SK-N-SH treated with all-trans-retinoic acid at 6 μM for 48 hours (cell line): ENCODE results near the gene SORCS2.

ENCODE experiments used
- ATAC-seq: fragments of 200-7000 bp; cut with Tn5 transposase; 3 replicates; pipeline ENCODE4 v1.9.1; 2020; ENCODE audit warnings: mild to moderate bottlenecking, moderate library complexity
- ARNTL ChIP-seq: fragments of 450-650 bp; formaldehyde crosslinking; IDR thresholded peaks from 2 replicates; pipeline ENCODE4 v1.5.0; 2020; ENCODE audit warnings: low read depth, mild to moderate bottlenecking, moderate library complexity, borderline replicate concordance
- BACH2 ChIP-seq: fragments of 250-450 bp; sonication (Bioruptor Pico); IDR thresholded peaks from 2 replicates; pipeline ENCODE4 v1.9.0; 2021; ENCODE audit warnings: mild to moderate bottlenecking, borderline replicate concordance
- CREB5 ChIP-seq: fragments of 250-450 bp; sonication (Bioruptor Pico); IDR thresholded peaks from 2 replicates; pipeline ENCODE4 v1.5.1; 2020; ENCODE audit warnings: low read depth, mild to moderate bottlenecking, moderate library complexity
- CSDC2 ChIP-seq: fragments of 250-450 bp; sonication (Bioruptor Pico); IDR thresholded peaks from 2 replicates; pipeline ENCODE4 v1.5.0; 2020; ENCODE audit warnings: mild to moderate bottlenecking, moderate library complexity
- ESRRG ChIP-seq: fragments of 250-450 bp; sonication (Bioruptor Pico); IDR thresholded peaks from 2 replicates; pipeline ENCODE4 v1.6.1; 2021; ENCODE audit warnings: mild to moderate bottlenecking
- GLIS3 ChIP-seq: fragments of 250-450 bp; sonication (Bioruptor Pico); IDR thresholded peaks from 2 replicates; pipeline ENCODE4 v1.5.0; 2020; ENCODE audit warnings: mild to moderate bottlenecking, moderate library complexity
- ISL1 ChIP-seq: fragments of 250-450 bp; sonication (Bioruptor Pico); IDR thresholded peaks from 2 replicates; pipeline ENCODE4 v2.1.2; 2022; ENCODE audit warnings: mild to moderate bottlenecking, moderate library complexity
- OSR1 ChIP-seq: fragments of 250-450 bp; sonication (Bioruptor Pico); IDR thresholded peaks from 2 replicates; pipeline ENCODE4 v1.8.0; 2022; ENCODE audit warnings: moderate library complexity, mild to moderate bottlenecking, inconsistent platforms
- PATZ1 ChIP-seq: fragments of 250-450 bp; sonication (Bioruptor Pico); IDR thresholded peaks from 2 replicates; pipeline ENCODE4 v1.8.0; 2020; ENCODE audit warnings: mild to moderate bottlenecking, moderate library complexity, borderline replicate concordance
- POU6F1 ChIP-seq: fragments of 250-450 bp; sonication (Bioruptor Pico); IDR thresholded peaks from 2 replicates; pipeline ENCODE4 v1.8.0; 2021; ENCODE audit warnings: low read depth, mild to moderate bottlenecking, moderate library complexity, borderline replicate concordance
- PPARA ChIP-seq: fragments of 250-450 bp; sonication (Bioruptor Pico); IDR thresholded peaks from 2 replicates; pipeline ENCODE4 v1.5.0; 2020; ENCODE audit warnings: mild to moderate bottlenecking, borderline replicate concordance
- RARB ChIP-seq: fragments of 250-450 bp; sonication (Bioruptor Pico); IDR thresholded peaks from 2 replicates; pipeline ENCODE4 v1.8.0; 2021; ENCODE audit warnings: mild to moderate bottlenecking, moderate library complexity
- SNAI2 ChIP-seq: fragments of 250-450 bp; sonication (Bioruptor Pico); IDR thresholded peaks from 2 replicates; pipeline ENCODE4 v1.5.0; 2020; ENCODE audit warnings: mild to moderate bottlenecking, moderate library complexity
- TCF4 ChIP-seq: fragments of 250-450 bp; sonication (Bioruptor Pico); IDR thresholded peaks from 2 replicates; pipeline ENCODE4 v1.8.0; 2021; ENCODE audit warnings: mild to moderate bottlenecking, moderate library complexity, borderline replicate concordance
- TOX ChIP-seq: fragments of 250-450 bp; sonication (Bioruptor Pico); IDR thresholded peaks from 2 replicates; pipeline ENCODE4 v1.8.0; 2021; ENCODE audit warnings: mild to moderate bottlenecking, moderate library complexity, borderline replicate concordance
- ZC3H10 ChIP-seq: fragments of 250-450 bp; sonication (Bioruptor Pico); IDR thresholded peaks from 2 replicates; pipeline ENCODE4 v1.5.1; 2021; ENCODE audit warnings: mild to moderate bottlenecking, moderate library complexity
- ZFP30 ChIP-seq: fragments of 450-650 bp; formaldehyde crosslinking; IDR thresholded peaks from 2 replicates; pipeline ENCODE4 v1.5.0; 2022; ENCODE audit warnings: mild to moderate bottlenecking, moderate library complexity
- ZNF565 ChIP-seq: fragments of 450-650 bp; formaldehyde crosslinking; conservative IDR thresholded peaks from 2 replicates; pipeline ENCODE4 v1.5.0; 2020; ENCODE audit warnings: low read depth, mild to moderate bottlenecking, moderate library complexity
- ZNF70 ChIP-seq: fragments of 450-650 bp; formaldehyde crosslinking; IDR thresholded peaks from 2 replicates; pipeline ENCODE4 v1.5.0; 2020; ENCODE audit warnings: mild to moderate bottlenecking, moderate library complexity
- ZNF8 ChIP-seq: fragments of 450-650 bp; formaldehyde crosslinking; IDR thresholded peaks from 2 replicates; pipeline ENCODE4 v1.5.0; 2020; ENCODE audit warnings: mild to moderate bottlenecking, moderate library complexity
- TF ChIP-seq, protein P1 (sequence below): fragments of 250-450 bp; sonication (Bioruptor Pico); IDR thresholded peaks from 2 replicates; pipeline ENCODE4 v1.5.1; 2021; ENCODE audit warnings: mild to moderate bottlenecking, moderate library complexity
- TF ChIP-seq, protein P2 (sequence below): fragments of 250-450 bp; sonication (Bioruptor Pico); IDR thresholded peaks from 2 replicates; pipeline ENCODE4 v1.5.0; 2020; ENCODE audit warnings: mild to moderate bottlenecking, moderate library complexity

The SORCS2 gene

GRCh38 chr4:7182616-7183015 is 9.7 kb upstream of the SORCS2 start:
- no peak for TF ChIP-seq TOX (CRISPR knock-in tag)
- no peak for TF ChIP-seq ZNF70 (CRISPR knock-in tag)
- TF ChIP-seq ISL1, result no peak
- no peak for TF ChIP-seq GLIS3 (CRISPR knock-in tag)
- TF ChIP-seq BACH2 (CRISPR knock-in tag), result no peak
- TF ChIP-seq POU6F1 (CRISPR knock-in tag), result no peak
- TF ChIP-seq SNAI2, result no peak
- no peak for TF ChIP-seq ZFP30 (CRISPR knock-in tag)
- no peak for TF ChIP-seq ZC3H10
- no peak for TF ChIP-seq CREB5 (CRISPR knock-in tag)
- TF ChIP-seq RARB, result no peak
- TF ChIP-seq, protein P1, sequence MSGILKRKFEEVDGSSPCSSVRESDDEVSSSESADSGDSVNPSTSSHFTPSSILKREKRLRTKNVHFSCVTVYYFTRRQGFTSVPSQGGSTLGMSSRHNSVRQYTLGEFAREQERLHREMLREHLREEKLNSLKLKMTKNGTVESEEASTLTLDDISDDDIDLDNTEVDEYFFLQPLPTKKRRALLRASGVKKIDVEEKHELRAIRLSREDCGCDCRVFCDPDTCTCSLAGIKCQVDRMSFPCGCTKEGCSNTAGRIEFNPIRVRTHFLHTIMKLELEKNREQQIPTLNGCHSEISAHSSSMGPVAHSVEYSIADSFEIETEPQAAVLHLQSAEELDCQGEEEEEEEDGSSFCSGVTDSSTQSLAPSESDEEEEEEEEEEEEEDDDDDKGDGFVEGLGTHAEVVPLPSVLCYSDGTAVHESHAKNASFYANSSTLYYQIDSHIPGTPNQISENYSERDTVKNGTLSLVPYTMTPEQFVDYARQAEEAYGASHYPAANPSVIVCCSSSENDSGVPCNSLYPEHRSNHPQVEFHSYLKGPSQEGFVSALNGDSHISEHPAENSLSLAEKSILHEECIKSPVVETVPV (CRISPR knock-in tag), result no peak
- no peak for TF ChIP-seq CSDC2 (CRISPR knock-in tag)
- no peak for TF ChIP-seq ESRRG (CRISPR knock-in tag)
- TF ChIP-seq ARNTL (CRISPR knock-in tag), result no peak
- TF ChIP-seq, all 23 proteins: peak for 0
- ATAC-seq, result no peak

- ATAC-seq, result no peak
- TF ChIP-seq ESRRG (CRISPR knock-in tag), result no peak
- TF ChIP-seq, protein P2, sequence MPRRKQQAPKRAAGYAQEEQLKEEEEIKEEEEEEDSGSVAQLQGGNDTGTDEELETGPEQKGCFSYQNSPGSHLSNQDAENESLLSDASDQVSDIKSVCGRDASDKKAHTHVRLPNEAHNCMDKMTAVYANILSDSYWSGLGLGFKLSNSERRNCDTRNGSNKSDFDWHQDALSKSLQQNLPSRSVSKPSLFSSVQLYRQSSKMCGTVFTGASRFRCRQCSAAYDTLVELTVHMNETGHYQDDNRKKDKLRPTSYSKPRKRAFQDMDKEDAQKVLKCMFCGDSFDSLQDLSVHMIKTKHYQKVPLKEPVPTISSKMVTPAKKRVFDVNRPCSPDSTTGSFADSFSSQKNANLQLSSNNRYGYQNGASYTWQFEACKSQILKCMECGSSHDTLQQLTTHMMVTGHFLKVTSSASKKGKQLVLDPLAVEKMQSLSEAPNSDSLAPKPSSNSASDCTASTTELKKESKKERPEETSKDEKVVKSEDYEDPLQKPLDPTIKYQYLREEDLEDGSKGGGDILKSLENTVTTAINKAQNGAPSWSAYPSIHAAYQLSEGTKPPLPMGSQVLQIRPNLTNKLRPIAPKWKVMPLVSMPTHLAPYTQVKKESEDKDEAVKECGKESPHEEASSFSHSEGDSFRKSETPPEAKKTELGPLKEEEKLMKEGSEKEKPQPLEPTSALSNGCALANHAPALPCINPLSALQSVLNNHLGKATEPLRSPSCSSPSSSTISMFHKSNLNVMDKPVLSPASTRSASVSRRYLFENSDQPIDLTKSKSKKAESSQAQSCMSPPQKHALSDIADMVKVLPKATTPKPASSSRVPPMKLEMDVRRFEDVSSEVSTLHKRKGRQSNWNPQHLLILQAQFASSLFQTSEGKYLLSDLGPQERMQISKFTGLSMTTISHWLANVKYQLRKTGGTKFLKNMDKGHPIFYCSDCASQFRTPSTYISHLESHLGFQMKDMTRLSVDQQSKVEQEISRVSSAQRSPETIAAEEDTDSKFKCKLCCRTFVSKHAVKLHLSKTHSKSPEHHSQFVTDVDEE (CRISPR knock-in tag), result no peak
- no peak for TF ChIP-seq SNAI2
- no peak for TF ChIP-seq ZNF70 (CRISPR knock-in tag)
- TF ChIP-seq PPARA (CRISPR knock-in tag), result no peak
- TF ChIP-seq OSR1 (CRISPR knock-in tag), result no peak
- TF ChIP-seq ZC3H10, result no peak
- no peak for TF ChIP-seq ZFP30 (CRISPR knock-in tag)
- TF ChIP-seq ZNF565, result no peak
- TF ChIP-seq CREB5 (CRISPR knock-in tag), result no peak
- no peak for TF ChIP-seq RARB
- TF ChIP-seq GLIS3 (CRISPR knock-in tag), result no peak
- no peak for TF ChIP-seq ARNTL (CRISPR knock-in tag)
- TF ChIP-seq PATZ1 (CRISPR knock-in tag), result no peak
- no peak for TF ChIP-seq TCF4 (CRISPR knock-in tag)
- TF ChIP-seq TOX (CRISPR knock-in tag), result no peak
- TF ChIP-seq, protein P1 (CRISPR knock-in tag), result no peak
- TF ChIP-seq BACH2 (CRISPR knock-in tag), result no peak
- TF ChIP-seq ZNF8 (CRISPR knock-in tag), result no peak
- TF ChIP-seq POU6F1 (CRISPR knock-in tag), result no peak
These were observed 9.2 kb upstream of the SORCS2 start for GRCh38 chr4:7183161-7183560.
